Progenitor cell of endocrine pancreas (in vitro differentiated cells): ENCODE data around the gene ARHGEF1. TPM values are rescaled to one million over a fixed set of nuclear protein-coding genes. Genes with fewer than 3 reads are reported as not detected.

Experiments used
- DNase-seq: peaks from one replicate; pipeline ENCODE4 v3.0.0; 2021; ENCODE audit warnings: low spot score; ENCODE audit not compliant: unreplicated experiment
- H3K27ac Mint-ChIP-seq: 2 replicates; pipeline ENCODE4 v1.8.0; 2021; ENCODE audit warnings: mild to moderate bottlenecking, moderate library complexity, mixed read lengths
- H3K27me3 Mint-ChIP-seq: 2 replicates; pipeline ENCODE4 v1.8.0; 2021; ENCODE audit warnings: mixed read lengths
- H3K36me3 Mint-ChIP-seq: 2 replicates; pipeline ENCODE4 v1.8.0; 2022; ENCODE audit warnings: mixed read lengths; ENCODE audit not compliant: insufficient read depth
- H3K4me1 Mint-ChIP-seq: 2 replicates; pipeline ENCODE4 v1.8.0; 2021; ENCODE audit warnings: low read depth, mixed read lengths
- H3K4me3 Mint-ChIP-seq: 2 replicates; pipeline ENCODE4 v1.8.0; 2021; ENCODE audit warnings: low read depth, mild to moderate bottlenecking, moderate library complexity, mixed read lengths
- H3K9me3 Mint-ChIP-seq: 2 replicates; pipeline ENCODE4 v1.8.0; 2021; ENCODE audit warnings: low read depth, mixed read lengths
- CTCF ChIP-seq: fragments of 200-600 bp; sonication (generic); IDR thresholded peaks from one replicate; pipeline ENCODE4 v1.5.0; 2021; ENCODE audit warnings: antibody characterized with exemption, mild to moderate bottlenecking; ENCODE audit not compliant: unreplicated experiment
- total RNA-seq: library from RNA; stranded (reverse); gene quantifications from 2 replicates; pipeline ENCODE4 v1.2.1, GENCODE V29; 2021

Gene ARHGEF1
- total RNA-seq, 1 donor from 2014 or later = 112 TPM

GRCh38 chr19:41887711-41888382 lies 4.9 kb downstream of the ARHGEF1 start:
- H3K4me1 Mint-ChIP-seq = peaks cover 27% of the 10 kb centered on the region
- peak; percentile 78 for DNase-seq
- peak; percentile 57 for TF ChIP-seq CTCF
- peak overlapping the region; percentile 69 for H3K4me3 Mint-ChIP-seq
- peak overlapping the region; percentile 91 for H3K27ac Mint-ChIP-seq
- H3K27me3 Mint-ChIP-seq = peaks cover 6% of the 10 kb centered on the region
- H3K36me3 Mint-ChIP-seq = peaks cover 3% of the 10 kb centered on the region
- H3K9me3 Mint-ChIP-seq = no peaks in the 10 kb centered on the region

DNA sequence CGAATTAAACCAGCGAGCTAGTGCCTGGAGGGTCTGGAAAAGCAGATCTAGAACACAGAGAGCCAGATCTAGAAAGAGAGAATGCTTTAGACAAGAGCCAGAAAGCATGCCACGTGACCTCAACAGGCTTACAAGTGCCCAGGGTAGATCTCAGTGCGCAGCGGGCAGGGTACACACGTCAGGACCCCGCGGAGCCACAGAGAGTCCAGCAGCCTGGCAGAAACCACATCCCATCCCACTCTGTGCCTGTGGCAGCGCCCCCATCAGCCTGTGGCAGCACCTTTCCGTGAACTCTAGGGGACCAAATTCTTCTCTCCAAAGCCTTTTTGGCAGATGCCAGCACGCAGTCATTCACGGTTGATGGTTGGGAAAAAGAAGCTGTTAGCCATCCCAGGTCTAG lies 5.9 kb downstream of the ARHGEF1 start:
- H3K27ac Mint-ChIP-seq = no peak overlapping the region
- DNase-seq = no peak

GRCh38 chr19:41889896-41890295 lies 6.9 kb downstream of the ARHGEF1 start:
- no peak overlapping the region for H3K27ac Mint-ChIP-seq

More for the DNA sequence above, 5.9 kb downstream of the ARHGEF1 start:
- Mint-ChIP-seq H3K27me3 (peaks cover under 1% of the 10 kb centered on the region), H3K9me3 (no peaks in the 10 kb centered on the region), H3K4me3 (no peak overlapping the region), H3K36me3 (peaks cover 5% of the 10 kb centered on the region), H3K4me1 (peaks cover 27% of the 10 kb centered on the region)
- no peak for TF ChIP-seq CTCF

GRCh38 chr19:41890936-41891335 lies 8.0 kb downstream of the ARHGEF1 start:
- no peak for DNase-seq
- Mint-ChIP-seq H3K27me3 (no peaks in the 10 kb centered on the region), H3K4me3 (no peak overlapping the region), H3K4me1 (peaks cover 27% of the 10 kb centered on the region), H3K36me3 (peaks cover 11% of the 10 kb centered on the region), H3K9me3 (no peaks in the 10 kb centered on the region), H3K27ac (no peak overlapping the region)
- no peak for TF ChIP-seq CTCF

More at GRCh38 chr19:41889896-41890295, 6.9 kb downstream of the ARHGEF1 start:
- H3K27me3 Mint-ChIP-seq = no peaks in the 10 kb centered on the region
- peaks cover 5% of the 10 kb centered on the region for H3K36me3 Mint-ChIP-seq
- no peak overlapping the region for H3K4me3 Mint-ChIP-seq
- no peak for DNase-seq
- H3K4me1 Mint-ChIP-seq = peaks cover 24% of the 10 kb centered on the region
- no peaks in the 10 kb centered on the region for H3K9me3 Mint-ChIP-seq
- TF ChIP-seq CTCF = no peak

DNA sequence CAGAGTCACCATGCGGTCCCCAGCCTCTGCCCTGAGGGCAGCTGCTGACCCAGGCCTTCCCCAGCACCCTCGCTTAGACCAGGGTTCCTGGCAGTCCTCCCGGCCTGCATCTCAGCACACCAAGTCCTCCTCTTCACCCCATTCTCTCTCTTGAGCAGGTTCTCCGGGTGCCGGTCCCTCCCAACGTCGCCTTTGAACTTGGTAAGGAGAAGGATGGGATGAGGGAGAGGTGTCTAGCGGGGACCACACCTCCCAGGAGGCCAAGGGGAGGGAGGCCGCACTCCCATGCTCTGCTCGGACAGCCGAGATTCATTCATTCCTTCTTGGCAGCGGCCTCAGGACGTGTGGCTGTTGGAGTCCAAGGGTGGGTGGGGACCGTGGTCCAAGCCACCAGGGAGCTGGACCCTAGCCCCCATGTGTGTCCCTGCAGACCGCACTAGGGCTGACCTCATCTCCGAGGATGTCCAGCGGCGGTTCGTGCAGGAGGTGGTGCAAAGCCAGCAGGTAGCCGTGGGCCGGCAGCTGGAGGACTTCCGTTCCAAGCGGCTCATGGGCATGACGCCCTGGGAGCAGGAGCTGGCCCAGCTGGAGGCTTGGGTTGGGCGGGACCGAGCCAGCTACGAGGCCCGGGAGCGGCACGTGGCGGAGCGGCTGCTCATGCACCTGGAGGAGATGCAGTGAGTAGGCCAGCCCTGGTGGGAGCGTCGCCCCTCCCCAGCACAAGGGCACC lies 9.4 kb downstream of the ARHGEF1 start:
- peaks cover 14% of the 10 kb centered on the region for H3K4me1 Mint-ChIP-seq
- H3K4me3 Mint-ChIP-seq = no peak overlapping the region
- peaks cover 12% of the 10 kb centered on the region for H3K36me3 Mint-ChIP-seq
- H3K27me3 Mint-ChIP-seq = no peaks in the 10 kb centered on the region
- no peaks in the 10 kb centered on the region for H3K9me3 Mint-ChIP-seq
- no peak overlapping the region for H3K27ac Mint-ChIP-seq
- no peak for TF ChIP-seq CTCF
- no peak for DNase-seq
